Activated CD8-positive, alpha-beta memory T cell treated with anti-CD3 and anti-CD28 coated beads, Interleukin-2, amount 50 U/mL, for 4 hours (primary cell): Measurements from ENCODE around the gene ABCC1.

Source experiments
- DNase-seq: peaks from one replicate; pipeline ENCODE4 v3.0.0-alpha.2; 2020

The ABCC1 gene

GRCh38 chr16:16021646-16021987 is 72.2 kb downstream of the ABCC1 start:
- no peak for DNase-seq

DNA sequence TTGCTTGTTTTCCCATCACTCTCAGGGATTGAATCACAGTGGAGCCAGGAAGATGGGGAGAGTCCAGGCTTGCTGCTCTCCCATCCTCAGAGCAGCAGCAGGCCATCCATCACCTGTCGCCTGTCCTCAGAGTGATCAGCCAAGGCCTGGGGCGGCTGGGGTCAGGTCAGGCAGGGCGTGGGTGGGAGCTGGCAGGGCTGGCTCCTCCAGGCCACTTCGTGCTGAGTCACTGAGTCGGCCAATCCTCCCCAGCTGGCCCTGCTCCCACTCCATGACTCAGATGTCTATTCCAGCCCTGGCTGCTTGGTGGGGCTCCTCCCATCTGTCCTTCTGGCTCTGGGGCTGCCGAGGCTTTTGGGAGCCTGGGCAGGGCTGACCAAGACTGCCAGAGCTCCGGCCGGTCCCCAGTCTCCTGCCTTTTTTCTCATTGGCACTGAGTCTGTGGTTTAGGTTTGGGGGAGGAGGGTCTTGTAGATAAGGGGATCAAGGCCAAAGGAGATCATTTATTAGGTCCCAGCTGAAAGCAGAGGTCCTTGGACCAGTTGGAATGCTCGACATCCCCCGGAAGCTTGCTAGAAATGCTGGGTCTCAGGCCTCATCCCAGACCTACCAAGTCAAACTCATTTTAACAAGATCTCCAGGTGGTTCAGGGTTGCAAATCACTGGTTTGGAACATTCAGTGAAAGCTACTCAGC is 72.7 kb downstream of the ABCC1 start:
- no peak for DNase-seq

- DNase-seq = no peak
Measured at GRCh38 chr16:16022683-16023064, 73.3 kb downstream of the ABCC1 start.

- DNase-seq = peak; percentile 41
Measured at GRCh38 chr16:16025214-16025968, 76.0 kb downstream of the ABCC1 start.

GRCh38 chr16:16027728-16028310 is 78.4 kb downstream of the ABCC1 start:
- DNase-seq = no peak

GRCh38 chr16:16028311-16028999 is 79.0 kb downstream of the ABCC1 start:
- no peak for DNase-seq

DNA sequence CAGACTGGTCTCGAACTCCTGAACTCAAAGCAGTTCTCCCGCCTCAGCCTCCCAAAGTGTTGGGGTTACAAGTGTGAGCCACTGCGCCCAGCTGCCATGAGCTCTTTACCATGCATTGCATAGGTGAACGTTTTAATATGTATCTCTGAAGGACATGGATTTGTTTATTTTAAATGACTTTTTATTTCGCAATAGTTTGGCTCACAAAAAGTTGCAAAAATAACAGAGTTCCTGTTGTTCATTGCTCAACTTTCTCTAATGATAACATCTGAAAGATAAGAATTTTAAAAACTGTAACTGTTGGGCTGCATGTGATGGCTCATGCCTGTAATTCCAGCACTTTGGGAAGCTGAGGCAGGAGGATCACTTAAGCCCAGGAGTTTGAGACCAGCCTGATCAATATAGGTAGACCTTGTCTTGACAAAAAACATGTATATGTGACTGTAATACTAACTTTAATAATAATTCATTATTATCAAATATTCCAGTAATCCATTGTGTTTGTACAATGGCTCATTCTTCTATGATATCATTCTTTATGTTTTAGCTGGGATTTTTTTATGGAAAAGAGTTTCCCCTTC is 80.1 kb downstream of the ABCC1 start:
- DNase-seq = no peak

DNA sequence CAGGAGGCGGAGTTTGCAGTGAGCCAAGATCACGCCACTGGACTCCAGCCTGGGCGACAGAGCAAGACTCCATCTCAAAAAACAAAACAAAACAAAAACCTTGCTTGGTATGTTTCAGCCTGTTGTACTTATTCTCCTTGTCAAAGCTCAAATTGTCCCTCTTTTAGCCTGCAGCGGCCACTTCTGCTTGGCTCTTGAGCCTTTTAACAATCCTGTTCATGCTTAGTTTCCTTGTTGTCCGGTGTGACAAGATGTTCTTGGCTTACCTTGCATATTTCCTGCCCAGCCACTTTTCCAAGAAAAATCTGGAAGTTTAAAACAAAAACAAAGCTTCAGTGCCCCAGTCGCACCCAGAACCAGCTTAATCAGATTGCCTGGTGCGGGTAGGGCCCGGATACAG is 81.0 kb downstream of the ABCC1 start:
- DNase-seq = no peak

- DNase-seq = no peak
Measured at GRCh38 chr16:16031401-16031800, 82.0 kb downstream of the ABCC1 start.

GRCh38 chr16:16032271-16032979 is 83.0 kb downstream of the ABCC1 start:
- DNase-seq = no peak

GRCh38 chr16:16033208-16033717 is 83.8 kb downstream of the ABCC1 start:
- DNase-seq = no peak

GRCh38 chr16:16036359-16036792 is 87.0 kb downstream of the ABCC1 start:
- DNase-seq = no peak

DNA sequence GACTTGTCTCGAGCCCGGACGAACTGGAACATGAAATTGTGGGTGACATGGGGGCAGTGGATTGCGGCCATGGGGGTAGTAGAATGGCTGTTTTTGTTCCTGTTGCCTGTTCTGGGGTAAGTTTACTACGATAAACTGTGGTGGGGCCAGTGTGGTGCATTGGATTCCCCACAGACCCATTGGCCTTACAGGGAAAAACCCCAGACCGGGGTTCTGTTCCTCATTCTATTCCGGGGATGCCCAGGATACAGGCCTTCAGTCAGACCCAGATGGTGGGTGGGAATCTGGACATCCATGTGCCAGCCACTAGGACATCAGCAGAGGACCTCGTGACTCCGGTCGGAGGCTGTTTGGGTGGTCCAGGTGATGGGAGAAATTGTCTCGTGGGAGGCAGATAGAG is 88.1 kb downstream of the ABCC1 start:
- no peak for DNase-seq

- DNase-seq = no peak
Measured at GRCh38 chr16:16037970-16038369, 88.6 kb downstream of the ABCC1 start.

GRCh38 chr16:16038950-16039349 is 89.5 kb downstream of the ABCC1 start:
- no peak for DNase-seq

DNA sequence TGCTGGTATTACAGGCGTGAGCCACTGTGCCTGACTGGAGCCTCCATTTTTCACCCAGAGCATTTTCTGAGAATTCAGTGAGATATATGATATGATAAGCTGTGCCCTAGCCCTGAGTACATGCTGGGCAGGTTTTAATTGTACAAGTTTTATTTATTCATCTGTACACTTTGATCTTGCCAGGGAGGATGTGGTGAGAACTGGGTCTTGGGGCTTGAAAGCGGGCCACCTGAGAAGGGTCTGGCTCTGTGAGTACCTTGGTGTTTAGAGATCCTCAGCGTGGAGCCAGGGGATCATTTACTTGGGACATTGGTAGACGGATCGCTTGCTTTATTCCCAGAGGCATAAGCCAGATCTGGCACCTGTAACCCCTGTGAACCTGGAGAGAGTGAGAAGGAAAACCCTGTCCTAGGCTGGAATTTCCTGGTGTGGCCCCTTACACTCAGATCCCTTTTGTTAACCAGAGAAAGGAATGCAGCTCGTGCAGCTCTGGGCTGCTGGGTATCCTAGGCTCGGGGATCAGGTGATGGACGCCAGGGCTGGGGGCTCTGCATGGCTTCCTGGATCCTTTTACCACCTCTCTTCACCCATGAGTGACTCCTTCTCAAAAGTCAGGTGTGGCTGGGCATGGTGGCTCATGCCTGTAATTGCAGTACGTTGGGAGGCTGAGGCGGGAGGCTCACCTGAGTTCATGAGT is 91.9 kb downstream of the ABCC1 start:
- no peak for DNase-seq

GRCh38 chr16:16042076-16042475 is 92.7 kb downstream of the ABCC1 start:
- DNase-seq = no peak

DNA sequence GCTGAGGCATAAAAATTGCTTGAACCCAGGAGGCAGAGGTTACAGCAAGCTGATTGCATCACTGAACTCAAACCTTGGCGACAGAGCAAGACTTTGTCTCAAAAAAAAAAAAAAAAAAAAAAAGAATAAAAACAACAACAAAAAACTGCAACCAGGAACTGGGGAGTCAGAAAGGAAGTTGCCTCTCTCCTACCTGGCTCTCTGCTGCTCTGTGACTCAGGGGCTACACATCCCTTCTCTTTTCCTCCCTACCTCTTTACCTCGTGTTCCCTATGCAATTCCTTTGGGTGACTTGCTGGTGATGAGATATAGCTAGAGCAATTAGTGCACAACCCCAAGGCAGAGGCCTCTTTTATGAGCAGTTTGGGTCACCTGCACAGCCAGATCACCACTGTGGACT is 95.9 kb downstream of the ABCC1 start:
- DNase-seq = no peak

DNA sequence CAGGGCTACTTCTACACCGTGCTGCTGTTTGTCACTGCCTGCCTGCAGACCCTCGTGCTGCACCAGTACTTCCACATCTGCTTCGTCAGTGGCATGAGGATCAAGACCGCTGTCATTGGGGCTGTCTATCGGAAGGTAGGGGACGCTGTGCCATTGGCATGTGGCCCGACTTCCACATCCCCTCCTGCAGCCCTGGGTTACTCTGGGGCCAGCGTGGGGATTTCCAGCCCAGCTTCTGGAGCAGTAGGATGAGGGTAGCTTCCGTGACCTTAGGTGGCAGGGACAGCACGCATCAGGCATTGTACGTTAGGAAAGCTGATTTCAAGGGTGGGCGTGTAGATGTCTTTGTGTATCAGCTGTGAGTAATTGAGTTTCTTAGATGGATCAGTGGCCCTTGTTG is 96.5 kb downstream of the ABCC1 start:
- peak; percentile 23 for DNase-seq

DNA sequence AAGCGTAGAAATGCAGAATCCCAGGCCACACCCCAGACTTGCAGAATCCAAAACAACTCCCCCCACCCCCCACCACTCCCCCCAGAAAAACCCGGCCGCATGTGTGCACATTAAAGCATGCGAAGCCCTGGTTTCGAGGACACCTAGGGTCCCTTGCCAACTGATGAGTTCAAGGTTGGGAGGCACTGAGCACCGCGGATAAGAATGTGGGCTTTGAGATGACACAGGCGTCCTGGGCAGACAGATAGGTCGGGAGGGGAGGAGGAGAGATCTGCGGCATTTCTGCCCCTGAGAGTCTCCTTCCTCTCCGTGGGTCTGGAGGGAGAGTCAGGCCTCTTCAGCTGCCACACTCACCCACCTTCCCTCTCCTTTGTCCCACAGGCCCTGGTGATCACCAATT is 98.3 kb downstream of the ABCC1 start:
- DNase-seq = no peak

DNA sequence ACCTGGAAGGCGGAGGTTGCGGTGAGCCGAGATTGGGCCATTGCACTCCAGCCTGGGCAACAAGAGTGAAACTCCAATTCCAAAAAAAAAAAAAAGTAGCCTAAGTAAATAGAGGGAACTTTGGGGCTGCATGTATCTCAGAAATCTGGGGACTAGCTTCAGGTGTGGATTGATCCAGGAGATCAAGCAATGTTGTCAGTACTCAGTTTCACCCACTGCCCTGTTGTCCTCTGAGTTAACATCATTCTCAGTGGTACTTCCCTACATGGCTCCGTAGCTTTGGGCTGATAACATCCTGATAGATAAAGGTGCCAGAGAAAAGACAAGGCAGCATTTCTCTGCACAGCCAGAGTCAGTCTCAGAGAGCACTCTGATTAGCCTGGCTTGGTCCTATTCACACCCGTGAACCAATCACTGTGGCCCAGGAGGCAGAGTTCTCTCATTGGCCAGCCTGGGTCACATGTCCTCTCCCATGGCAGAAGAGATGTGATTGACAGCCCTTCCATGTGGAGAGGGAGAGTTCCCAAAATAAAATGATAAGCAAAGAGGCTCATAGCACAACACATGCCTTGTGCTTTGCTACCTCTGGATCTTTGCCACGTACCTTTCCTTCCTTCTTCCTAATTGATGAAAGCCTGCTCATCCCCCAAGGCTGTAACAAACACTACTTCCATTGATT is 99.6 kb downstream of the ABCC1 start:
- DNase-seq = no peak
